HG02623 (cell line): ENCODE results near the gene MYH7B.

Experiments used
- ATAC-seq: cut with Tn5 transposase; IDR thresholded peaks from one replicate; pipeline ENCODE4 v1.9.1; 2021; ENCODE audit warnings: moderate library complexity; ENCODE audit not compliant: unreplicated experiment

MYH7B gene

GRCh38 chr20:34974246-34974645 is 18.6 kb downstream of the MYH7B start:
- no peak for ATAC-seq

- ATAC-seq, result no peak
These were observed 20.6 kb downstream of the MYH7B start for GRCh38 chr20:34976286-34976685.

- ATAC-seq, result no peak
These were observed 21.9 kb downstream of the MYH7B start for GRCh38 chr20:34977365-34978091.

DNA sequence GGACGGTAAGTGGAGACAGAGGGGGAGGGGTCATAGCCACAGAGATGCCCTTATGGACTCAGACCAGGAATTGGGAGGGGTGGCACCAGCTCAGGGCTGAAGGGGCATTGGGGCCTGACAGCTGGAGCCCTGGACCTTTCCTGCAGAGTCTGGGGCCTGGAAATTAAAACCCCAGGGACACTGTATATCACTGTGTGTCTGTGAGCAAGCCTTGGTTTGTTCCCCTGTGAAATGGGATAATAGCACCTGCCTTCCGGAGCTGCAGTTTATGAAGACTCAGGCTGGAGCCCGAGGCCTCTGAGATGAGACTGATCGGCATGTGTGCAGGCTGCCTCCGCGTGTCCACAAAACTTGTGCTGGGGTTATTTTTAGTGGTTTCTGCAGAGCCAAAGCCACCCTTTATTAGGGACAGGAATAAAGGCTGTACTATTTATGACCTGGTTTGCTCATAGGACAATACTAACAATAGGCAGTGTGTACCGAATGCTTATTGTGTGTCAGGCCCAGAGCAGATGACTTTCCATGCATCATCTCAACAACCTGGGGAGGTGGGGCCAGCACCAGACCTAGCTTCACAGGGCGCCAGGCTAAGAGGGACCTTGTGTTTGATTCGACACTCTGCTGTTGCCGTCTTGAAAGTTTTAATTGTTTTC is 22.6 kb downstream of the MYH7B start:
- ATAC-seq, result no peak

- ATAC-seq, result no peak
These were observed 23.9 kb downstream of the MYH7B start for GRCh38 chr20:34979366-34980153.

DNA sequence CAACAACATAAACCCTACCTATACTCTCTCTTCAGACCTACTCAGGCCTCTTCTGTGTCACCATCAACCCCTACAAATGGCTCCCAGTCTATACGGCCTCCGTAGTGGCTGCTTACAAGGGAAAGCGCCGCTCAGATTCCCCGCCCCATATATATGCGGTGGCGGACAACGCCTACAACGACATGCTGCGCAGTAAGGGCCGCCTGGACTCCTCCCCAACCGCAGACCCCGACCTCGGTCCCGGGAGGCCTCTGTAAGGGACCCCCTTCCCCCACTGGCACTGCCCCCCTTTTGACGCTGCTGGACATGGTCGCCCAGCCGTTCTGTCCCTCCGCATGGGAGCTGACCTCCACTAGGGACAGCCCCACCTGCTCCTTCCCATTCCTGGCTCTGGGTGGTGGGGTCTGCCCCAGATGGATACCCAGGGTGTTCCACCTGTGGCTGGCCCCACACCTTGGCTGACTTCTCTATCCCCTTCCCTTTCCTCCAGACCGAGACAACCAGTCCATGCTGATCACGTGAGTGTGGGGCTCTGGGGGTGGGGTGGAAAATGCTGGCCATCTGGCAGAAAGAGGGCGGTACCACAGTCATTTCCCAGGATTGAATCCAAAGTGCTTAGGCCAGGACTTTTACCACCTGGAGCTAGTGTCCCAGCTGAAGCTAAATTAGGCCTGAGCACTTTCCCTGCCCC is 25.0 kb downstream of the MYH7B start:
- ATAC-seq, result no peak

DNA sequence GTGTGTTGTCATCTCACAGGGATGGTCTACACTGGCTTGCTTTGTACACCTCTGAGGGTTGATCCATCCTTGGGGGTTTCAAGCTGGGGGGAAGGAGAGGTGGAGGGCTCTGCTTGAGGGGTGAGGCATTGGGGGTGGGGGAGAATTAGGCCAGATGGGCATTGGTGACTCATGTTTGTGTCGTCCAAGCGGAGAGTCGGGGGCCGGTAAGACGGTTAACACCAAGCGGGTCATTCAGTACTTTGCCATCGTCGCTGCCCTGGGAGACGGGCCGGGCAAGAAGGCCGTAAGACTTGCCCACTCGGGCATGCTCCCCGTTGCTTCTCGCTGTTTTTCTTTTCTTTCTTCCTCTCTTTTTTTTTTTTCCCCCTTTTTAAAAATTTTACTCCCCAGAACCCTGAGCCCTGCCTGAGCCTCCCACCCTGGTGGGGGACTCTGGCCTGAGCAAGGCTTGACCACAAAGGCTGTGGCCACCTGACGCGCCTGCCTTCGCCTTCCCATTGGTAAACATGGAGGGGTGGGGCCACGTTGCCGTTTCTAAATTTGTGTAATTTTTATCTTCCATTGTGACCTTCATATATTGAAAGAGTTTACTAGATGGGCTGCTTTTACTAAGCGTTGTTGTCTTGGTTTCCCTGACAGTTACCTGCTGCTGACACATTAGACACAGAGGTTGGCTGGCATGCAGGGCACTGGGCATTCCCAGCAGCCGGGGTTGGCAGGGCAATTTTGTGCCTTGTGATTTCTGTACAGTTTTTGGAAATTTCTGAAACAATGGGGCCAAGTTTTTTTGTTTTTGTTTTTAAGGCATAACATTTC is 26.8 kb downstream of the MYH7B start:
- ATAC-seq, result no peak

GRCh38 chr20:34983089-34983820 is 27.6 kb downstream of the MYH7B start:
- no peak for ATAC-seq

GRCh38 chr20:34983995-34984735 is 28.5 kb downstream of the MYH7B start:
- no peak for ATAC-seq

DNA sequence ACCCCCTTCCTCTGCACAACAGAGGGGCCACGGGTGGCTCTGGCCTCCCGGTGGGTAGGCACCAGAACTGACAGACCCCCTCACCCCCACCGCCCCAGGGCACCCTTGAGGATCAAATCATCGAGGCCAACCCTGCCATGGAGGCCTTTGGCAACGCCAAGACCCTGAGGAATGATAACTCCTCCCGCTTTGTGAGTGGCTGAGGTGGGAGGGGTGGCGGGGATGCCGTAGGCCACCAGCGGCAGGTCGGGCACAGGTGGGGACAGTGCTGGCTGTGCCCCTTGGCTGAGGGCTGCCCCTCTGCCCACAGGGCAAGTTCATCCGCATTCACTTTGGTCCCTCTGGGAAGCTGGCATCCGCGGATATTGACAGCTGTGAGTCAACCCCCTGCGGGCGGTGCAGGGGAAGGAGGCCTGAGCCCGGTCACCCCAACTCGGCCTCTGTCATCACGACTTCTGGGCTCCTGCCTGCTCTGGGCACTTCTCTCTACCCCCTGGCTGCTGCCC is 29.1 kb downstream of the MYH7B start:
- no peak for ATAC-seq

GRCh38 chr20:34985461-34986310 is 30.0 kb downstream of the MYH7B start:
- no peak for ATAC-seq

- ATAC-seq, result no peak
These were observed 30.9 kb downstream of the MYH7B start for GRCh38 chr20:34986311-34987287.

- no peak for ATAC-seq
These were observed 31.9 kb downstream of the MYH7B start for GRCh38 chr20:34987288-34988190.

GRCh38 chr20:34988191-34988540 is 32.5 kb downstream of the MYH7B start:
- ATAC-seq, result no peak

DNA sequence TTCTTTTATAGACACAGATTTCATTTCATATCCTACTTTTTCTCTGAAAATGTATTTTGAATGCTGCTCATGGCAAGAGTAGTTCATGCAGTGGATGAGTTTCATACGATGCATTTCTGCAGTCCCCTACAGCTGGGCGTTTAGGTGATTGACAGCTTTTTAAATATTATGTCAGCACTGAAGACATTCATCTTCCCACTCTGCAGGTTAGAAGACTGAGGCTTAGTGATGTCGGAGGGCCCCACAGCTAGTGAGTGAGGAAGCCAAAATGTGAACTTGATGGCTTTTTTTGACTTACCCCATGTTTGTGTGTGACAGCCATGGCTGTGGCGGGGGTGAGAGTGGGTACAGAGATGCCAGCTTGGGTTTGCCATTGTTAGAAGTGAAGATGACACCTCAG is 33.5 kb downstream of the MYH7B start:
- no peak for ATAC-seq

DNA sequence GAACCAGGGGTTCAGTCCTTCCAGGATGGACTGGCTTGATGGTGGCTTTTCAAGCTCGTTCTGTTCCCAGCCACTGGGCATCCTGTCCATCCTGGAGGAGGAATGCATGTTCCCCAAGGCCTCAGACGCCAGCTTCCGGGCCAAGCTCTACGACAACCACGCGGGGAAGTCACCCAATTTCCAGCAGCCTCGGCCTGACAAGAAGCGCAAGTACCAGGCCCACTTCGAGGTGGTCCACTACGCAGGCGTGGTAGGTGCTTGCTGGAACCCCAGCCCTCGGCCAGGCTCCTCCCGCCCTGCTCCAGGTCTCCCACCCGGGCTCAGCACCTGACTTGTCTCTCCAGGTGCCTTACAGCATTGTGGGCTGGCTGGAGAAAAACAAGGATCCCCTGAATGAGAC is 34.0 kb downstream of the MYH7B start:
- no peak for ATAC-seq
